HG03469 (cell line): ENCODE measurements around the gene CORIN.
"Not testable (repeated sequence)": the region's sequence is repeated elsewhere in the genome, so short reads cannot be mapped to it uniquely, and the experiment has no call there.

Source experiments
- ATAC-seq: cut with Tn5 transposase; IDR thresholded peaks from one replicate; pipeline ENCODE4 v1.9.1; 2021; ENCODE audit warnings: mild to moderate bottlenecking, moderate library complexity, moderate number of reproducible peaks; ENCODE audit not compliant: unreplicated experiment

The CORIN gene

GRCh38 chr4:47577779-47578553 is 259.9 kb downstream of the CORIN start:
- ATAC-seq = no peak

DNA sequence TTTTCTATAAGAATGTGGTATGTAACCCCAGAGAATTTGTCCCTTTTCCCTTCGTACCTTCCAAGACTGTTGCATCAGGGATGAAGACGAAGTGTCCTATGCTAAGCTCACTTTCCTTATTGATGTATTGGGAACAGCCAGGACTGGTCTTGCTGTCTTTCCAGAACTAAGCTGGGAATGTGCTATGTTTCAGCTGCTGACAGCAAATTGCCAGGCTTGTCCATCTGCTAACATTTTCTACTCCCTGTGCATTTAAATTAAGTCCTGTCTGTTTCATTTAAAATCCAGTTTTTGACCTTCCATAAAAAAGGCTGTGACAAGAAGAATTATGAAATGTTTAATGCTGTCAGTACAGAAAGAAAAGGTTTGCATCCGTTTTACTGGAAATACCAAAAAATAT is 264.9 kb downstream of the CORIN start:
- ATAC-seq = no peak

DNA sequence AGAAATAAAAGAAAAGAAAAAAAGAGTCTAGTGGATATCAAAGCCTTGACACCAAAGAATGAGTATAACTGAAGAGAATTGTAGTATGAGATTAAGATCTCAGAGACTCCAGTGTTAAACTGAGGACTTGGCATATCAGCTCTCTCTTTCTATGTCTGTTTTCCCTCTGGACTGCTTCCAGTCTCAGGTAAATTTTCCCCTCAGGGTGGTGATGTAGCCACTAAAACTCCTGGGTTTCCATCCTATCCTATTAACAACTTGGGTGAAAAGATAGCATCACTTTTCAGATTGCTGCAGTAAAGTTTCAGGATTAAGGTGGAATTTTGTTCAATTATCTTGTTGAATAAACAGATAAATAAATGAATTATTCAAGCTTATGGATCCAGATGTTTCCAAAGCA is 267.1 kb downstream of the CORIN start:
- ATAC-seq = no peak

DNA sequence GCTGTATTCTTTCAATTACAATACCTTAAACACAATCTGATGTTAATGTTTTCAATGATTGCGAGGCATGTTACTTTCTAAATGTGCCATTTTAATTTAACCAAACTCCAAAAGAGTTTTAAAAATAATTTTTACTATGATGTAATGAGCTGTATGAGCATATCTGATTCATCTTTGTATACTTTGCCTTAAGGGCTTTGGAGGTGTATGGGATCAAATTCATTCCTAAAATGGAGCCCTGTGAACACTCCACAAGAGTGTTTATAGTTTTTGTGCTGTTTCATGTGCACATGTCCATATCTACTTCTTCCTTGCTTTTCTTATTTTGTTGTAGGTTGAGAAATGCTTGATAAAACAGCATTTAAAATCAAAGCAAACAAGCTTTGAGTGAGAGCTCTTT is 270.4 kb downstream of the CORIN start:
- no peak for ATAC-seq

GRCh38 chr4:47566969-47567368 is 270.9 kb downstream of the CORIN start:
- no peak for ATAC-seq

DNA sequence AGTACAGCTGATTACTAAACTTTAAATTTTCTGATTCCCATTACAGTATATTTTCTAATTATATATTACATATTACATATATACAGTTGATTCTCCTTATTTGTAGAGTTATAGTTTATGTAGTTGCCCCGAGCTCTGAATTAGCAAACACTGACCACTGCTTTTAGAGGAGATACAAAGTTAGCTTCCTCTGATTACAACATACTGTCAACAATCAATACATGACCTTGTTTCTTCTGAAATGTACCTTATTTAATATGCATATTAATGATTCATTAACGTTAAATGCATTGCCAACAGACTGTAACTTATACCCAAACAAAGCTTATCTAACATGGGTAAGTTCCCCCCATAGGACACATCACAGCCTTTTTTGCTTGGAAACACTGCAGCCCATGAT is 271.3 kb downstream of the CORIN start:
- ATAC-seq = no peak

DNA sequence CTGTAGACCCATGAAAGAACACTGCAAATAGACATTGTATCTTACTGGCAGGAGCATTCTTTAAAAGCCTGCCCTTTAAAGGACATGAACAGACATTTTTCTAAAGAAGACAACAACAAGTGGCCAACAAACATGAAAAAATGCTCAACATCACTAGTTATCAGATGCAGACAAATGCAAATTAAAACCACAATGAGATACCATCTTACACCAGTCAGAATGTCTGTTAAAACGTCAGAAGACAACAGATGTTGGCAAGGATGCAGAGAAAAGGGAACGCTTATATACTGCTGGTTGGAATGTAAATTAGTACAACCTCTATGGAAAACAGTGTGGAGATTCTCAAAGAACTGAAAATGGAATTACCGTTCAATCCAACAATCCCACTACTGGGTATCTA is 275.6 kb downstream of the CORIN start:
- no peak for ATAC-seq

DNA sequence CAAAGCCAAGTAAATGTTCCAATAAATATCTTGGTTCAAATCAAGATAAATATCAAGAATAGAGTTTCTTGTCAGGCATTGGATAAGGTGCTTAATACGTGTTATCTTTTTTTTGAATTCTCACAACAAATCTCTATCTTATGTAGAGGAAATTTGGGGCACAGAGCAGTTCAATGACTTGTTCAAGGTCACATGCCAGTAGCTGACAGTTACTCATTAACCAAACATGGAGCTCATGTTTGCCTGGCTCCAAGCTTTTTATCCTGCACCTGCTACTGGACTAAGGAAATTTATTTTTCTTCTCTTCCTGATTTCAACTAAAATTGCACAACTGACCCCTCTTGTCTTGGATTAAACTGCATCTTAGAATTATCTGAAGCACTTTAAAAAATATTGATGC is 276.5 kb downstream of the CORIN start:
- no peak for ATAC-seq

GRCh38 chr4:47560682-47561081 is 277.2 kb downstream of the CORIN start:
- no peak for ATAC-seq

DNA sequence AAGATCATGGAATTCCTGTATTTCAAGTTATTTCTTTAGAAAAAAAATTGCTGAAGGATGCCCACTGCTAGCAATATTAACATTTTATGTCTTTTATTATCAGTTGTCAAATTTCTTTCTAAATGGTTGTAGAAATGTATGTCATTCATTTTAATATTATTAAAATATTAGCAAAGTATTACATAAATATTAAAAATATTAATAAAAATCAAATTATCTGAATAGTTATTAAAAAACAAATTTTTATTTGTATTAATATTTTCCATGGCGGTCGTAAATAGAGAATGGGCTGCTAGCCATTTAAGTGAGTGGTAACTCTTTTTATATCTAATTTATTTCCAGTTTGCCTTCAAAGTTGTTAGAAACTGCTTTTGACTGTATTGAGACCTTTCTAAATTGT is 280.6 kb downstream of the CORIN start:
- ATAC-seq = no peak

DNA sequence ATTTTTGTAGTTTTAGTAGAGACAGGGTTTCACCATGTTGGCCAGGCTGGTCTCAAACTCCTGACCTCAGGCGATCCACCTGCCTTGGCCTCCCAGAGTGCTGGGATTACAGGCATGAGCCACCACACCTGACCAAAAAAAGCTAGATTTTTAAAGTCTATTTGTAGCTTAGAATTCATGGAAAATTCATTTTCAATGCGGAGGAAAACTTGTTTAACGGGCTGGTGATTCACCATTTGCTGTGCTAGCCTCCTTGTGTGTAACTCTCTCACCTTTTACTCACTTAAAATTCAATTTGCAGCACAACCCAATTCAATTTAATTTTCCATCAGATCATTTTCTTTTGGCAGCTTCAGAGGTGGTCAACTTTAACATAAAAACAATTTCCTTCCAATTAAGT is 281.9 kb downstream of the CORIN start:
- ATAC-seq = not testable (repeated sequence)

- ATAC-seq = no peak
These were observed 284.3 kb downstream of the CORIN start for GRCh38 chr4:47553329-47554125.

DNA sequence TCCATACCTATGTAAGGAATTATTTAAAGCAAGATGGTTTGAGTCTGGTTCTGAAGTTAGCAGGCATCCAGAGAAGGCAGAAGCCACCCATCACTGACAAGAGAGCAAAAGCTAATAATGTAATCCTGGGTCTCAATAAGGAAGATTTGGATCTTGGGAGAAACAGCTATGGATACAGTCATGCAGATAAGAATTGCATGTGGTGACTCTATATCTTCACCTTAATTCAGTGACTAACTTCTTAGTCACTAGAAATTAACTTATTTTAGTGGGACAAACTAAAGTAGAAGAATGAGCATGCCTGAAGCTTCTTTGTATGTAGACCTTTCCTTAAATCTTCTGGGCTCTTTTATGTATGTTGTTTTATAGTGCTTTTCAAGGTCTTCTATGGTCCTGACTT is 286.2 kb downstream of the CORIN start:
- no peak for ATAC-seq

GRCh38 chr4:47550899-47551548 is 286.8 kb downstream of the CORIN start:
- no peak for ATAC-seq

GRCh38 chr4:47550357-47550756 is 287.5 kb downstream of the CORIN start:
- ATAC-seq = not testable (repeated sequence)
